ENCODE data around the gene AURKAIP1.
"Not testable (repeated sequence)": the region's sequence is repeated elsewhere in the genome, so short reads cannot be mapped to it uniquely, and the experiment has no call there.

The AURKAIP1 gene

DNA sequence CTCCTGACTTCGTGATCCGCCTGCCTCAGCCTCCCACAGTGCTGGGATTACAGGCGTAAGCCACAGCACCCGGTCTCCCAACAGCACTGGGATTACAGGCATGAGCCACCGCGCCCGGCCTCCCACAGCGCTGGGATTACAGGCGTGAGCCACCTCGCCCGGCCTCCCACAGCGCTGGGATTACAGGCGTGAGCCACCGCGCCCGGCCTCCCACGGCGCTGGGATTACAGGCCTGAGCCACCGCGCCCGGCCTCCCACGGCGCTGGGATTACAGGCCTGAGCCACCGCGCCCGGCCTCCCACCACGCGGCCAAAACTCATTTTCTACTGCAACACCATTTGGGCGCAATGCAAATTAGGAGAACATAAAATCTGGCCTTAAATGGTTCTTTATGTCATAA is 10.3 kb upstream of the AURKAIP1 start:
- not testable (repeated sequence) for FAIRE-seq

GRCh38 chr1:1381294-1381693 is 6.3 kb upstream of the AURKAIP1 start:
- FAIRE-seq: no peak

GRCh38 chr1:1380860-1381259 is 5.9 kb upstream of the AURKAIP1 start:
- no peak for FAIRE-seq

DNA sequence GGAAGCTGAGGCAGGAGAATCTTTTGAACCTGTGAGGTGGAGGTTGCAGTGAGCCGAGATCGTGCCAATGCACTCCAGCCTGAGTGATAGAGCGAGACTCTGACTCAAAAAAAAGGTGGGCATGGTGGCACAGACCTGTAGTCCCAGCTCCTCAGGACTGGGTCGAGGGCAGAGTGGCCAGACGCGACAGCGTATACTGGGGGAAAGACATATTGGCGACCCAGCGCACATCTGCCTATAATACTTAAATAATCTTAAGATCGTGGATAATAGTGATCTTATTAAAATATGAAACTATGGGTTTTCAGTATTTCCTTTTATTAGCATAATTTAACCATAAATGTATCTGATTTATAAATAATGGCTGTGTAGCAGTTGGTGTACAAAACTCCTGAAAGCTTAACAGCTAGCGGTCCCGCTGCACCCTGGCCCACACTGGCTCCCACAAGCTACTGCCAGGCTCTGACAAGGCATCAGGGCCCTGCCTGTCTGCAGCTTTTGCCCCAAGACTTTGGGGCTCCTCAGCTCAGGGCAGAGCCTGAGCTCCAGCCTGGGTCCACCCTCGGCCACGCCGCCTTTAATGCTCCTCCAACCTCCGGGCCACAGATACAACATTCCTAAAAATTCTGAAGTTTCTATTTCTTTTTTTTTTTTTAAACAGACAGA is 2.7 kb upstream of the AURKAIP1 start:
- no peak for FAIRE-seq

DNA sequence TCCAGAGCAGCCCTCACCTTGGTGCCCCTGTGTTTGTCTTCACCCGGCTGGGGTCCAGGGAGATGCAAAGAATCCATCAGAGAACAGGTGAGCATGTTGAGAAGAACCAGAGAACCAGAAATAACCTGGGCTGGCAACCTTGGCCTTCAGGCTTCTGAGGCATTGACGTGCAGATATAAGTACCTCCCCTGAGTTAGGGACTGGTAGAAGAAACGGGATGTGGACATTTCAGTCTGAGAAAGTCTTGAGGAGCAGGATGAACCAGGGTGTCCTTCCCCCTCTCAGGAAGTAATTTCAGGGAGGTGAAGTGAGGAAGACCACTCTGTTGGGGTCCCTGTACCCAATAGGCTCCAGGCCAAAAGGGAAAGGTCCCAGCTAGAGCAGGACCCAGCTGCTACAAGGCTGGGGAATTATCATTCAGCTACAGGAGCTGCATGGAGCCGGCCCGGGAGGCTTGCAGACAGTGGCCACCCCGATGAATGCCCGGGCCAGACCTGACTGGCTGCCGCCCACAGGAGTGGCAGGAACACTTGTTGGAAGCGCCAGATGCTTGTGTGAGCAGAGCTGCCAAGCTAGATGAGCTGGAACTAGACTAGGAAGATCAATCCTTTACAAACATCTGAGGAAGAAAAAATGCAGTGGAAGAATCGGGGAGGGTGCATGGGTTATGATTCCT is 1.7 kb upstream of the AURKAIP1 start:
- FAIRE-seq: no peak

DNA sequence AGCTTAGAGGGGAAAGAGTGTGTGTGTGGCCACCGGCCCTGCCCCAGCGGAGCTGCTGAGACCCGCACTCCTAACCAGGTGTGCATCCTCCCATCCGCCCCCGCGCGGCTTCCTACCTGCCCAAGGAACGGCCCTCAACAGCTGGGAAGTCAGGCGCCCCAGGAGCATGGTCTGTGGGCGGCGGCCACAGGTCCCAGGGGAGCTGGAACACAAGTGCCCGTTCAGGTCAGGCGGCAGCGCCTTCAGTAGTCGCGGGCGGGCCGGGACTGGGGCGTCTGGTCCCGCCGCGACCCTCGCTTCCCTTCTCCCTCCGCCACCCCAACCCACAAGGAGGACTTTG is 448 bp downstream of the AURKAIP1 start:
- no peak for FAIRE-seq

DNA sequence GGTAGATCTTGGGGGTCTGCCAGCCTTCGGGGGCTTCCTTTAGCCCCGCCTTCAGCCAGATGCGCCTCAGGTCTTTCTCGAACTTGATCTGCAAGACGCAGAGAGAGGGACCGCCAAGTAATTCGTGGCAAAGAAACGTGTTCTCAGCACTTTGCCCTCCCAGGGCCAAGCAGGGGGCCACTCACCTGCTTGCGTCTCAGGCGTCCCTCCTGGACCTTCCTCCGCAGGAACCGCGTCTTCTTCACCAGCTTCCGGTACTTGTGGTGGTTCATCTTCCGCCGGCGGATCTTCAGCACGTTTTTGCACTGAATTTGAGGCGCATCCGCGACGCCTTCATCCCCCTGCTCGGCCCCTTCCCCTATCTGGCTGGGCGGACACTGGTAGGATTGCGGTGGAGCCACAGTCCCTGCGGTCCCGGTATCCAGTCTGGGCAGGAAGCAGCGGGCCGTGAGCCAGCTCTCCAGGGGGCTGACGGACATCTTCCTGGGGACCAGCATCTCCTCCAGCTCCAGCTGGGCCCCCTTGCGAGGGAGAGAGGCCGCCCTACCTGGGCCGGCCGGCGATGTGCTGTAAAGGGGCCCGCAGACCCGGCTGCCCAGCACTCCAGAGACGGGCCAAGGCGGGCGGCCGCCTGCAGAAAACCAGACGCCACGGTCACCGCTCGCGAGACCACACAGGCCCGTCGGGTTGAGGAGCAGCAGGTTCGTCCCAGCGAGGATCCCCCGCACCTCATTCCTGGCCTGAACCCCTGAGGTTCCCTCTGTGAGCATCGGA is 1.0 kb downstream of the AURKAIP1 start:
- FAIRE-seq: no peak

DNA sequence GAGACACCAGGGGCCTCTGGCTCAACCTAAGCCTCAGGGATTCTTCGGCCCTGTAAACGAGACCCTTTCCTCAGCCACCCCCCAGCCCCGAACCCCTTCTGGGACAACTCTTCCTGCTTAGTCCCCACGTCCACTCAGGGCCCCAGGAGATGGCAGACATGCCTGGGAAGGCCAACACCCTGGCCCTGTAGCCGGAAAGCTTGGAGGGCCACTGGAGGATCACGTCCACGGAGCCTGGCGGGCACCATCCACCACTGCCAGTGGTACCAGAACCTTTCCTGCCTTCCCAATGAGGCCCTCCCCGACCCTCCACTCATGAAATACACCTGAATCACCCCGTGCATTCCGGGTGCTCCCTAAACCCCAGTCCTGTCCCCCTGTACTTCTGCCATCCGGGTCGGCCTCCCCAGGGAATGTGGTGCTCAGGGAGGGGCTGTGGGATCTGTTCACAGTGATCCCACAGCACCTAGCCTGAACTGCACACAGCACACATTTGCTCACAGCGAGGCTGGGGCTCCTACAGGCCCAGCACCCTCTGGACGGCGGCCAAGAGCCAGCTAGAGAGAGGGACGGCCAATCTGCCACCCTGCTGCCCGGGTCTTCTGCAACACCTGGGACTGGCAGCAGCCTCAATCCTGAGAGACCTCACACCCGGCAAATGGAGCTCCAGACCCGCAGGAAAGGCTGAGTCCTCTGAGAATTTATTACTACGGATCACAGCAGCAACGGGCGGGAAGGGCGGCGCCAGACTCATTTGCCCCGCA is 1.8 kb downstream of the AURKAIP1 start:
- no peak for FAIRE-seq

DNA sequence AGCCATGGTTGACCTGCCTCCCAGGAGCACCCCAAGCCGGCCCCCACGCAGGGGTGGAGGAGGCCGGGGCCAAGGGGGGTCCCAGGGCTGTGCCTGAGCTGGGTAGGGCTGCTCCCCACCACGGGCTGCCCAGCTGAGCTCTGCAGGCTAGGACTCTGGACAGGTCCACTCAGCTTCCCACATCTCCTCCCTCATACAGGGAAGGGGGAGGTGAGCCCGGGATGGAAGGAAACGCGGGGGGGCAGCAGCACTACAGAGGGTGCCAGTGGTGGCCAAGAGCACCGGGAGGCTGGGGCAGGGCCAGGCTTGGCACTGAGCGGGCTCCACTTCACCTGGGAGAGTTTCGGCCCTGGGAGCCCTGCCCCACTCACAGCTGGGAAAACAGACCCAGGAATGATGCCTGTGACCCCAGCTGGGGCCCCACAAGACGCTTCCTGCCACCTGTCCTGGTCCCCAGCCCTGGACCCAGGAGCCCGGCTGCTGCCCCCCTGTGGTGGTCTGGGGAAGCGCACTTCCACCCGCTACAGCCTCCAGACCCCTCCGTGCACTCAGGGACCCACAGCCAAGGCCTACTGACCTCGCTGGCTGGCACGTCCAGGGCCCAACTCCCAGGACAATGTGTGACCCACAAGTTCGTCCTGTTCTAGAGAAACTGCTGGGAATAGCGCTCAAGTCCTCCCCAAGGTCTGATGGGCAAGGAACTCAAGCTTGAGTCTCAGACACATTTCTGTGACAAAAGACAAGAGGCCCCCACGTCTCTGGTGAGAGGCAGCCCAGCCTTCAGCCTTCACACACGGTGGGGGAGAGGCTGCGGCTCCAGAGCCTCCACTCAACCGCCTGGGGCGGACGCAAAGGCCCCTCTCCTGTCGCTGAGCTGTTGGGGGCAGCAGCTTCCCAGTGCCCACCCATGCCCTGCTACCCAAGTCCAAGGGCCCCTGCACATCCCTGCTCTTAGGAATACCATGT is 3.0 kb downstream of the AURKAIP1 start:
- no peak for FAIRE-seq

GRCh38 chr1:1371364-1371745 is 3.7 kb downstream of the AURKAIP1 start:
- no peak for FAIRE-seq

GRCh38 chr1:1370771-1371300 is 4.2 kb downstream of the AURKAIP1 start:
- no peak for FAIRE-seq

GRCh38 chr1:1370094-1370493 is 4.9 kb downstream of the AURKAIP1 start:
- not testable (repeated sequence) for FAIRE-seq

GRCh38 chr1:1367315-1367714 is 7.7 kb downstream of the AURKAIP1 start:
- no peak for FAIRE-seq

- no peak for FAIRE-seq
Measured at GRCh38 chr1:1366699-1367066, 8.3 kb downstream of the AURKAIP1 start.

- no peak for FAIRE-seq
Measured at GRCh38 chr1:1365875-1366698, 8.9 kb downstream of the AURKAIP1 start.

GRCh38 chr1:1364266-1364665 is 10.7 kb downstream of the AURKAIP1 start:
- no peak for FAIRE-seq

- no peak for FAIRE-seq
Measured at GRCh38 chr1:1361982-1362423, 13.0 kb downstream of the AURKAIP1 start.

GRCh38 chr1:1361233-1361981 is 13.6 kb downstream of the AURKAIP1 start:
- FAIRE-seq: no peak

GRCh38 chr1:1360506-1361169 is 14.4 kb downstream of the AURKAIP1 start:
- FAIRE-seq: no peak
